ENCODE measurements around the gene EIF4E1B.

EIF4E1B gene

DNA sequence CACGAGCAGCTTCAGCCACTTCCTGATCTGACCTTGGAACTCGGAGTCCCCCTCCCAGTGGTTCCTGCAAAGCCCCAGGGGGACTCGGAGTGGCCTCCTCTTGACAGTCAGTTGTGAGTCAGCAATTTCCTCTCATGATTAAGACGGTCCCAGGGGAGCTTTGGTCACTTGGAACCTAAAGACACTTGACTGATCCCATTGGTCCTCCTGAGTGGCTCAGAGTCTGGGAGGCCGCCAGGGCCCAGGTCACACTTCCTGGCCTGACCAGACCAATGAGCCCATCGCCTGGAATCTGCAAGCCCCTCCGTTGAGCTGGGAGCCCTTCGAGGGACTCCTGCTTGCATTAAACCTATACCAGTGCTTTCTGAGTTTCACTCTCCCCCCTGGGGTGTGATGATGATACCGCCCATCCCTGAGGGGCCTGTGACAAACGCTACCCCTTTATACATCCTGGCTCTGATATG lies 45.9 kb downstream of the EIF4E1B start:
- 55% methylated on average over 10 of the region's 10 CpGs for WGBS (ENCODE audit: insufficient coverage)
- DNase-seq, result no peak
- Histone ChIP-seq H3K27ac (ENCODE audit: insufficient read depth in 1 of 2, low read depth in 1 of 2, low read length in 2 of 2, poor library complexity in 1 of 2, severe bottlenecking in 2 of 2) (no peak overlapping the region), H3K9me3 (ENCODE audit: control extremely low read depth in 1 of 5, control insufficient read depth in 4 of 5, insufficient read depth in 2 of 5, low read depth in 1 of 5, low read length in 4 of 5) (peaks cover 0 to 2% (median 0%) of the 10 kb centered on the region in 5 experiments), H3K36me3 (ENCODE audit: control insufficient read depth in 4 of 4, insufficient read depth in 4 of 4, low read length in 3 of 4) (no peaks in the 10 kb centered on the region), H3K27me3 (replicated peaks in 2 of 5; ENCODE audit: control insufficient read depth in 4 of 5, insufficient read depth in 5 of 5, low read length in 4 of 5) (peaks cover 0 to 54% (median 34%) of the 10 kb centered on the region in 5 experiments), H3K4me1 (ENCODE audit: control extremely low read depth in 1 of 4, control insufficient read depth in 4 of 4, insufficient read depth in 4 of 4, low read length in 3 of 4) (peaks cover 0 to 5% (median under 1%) of the 10 kb centered on the region in 4 experiments), H3K4me3 (ENCODE audit: control insufficient read depth in 1 of 7, extremely low read depth in 1 of 7, insufficient read depth in 4 of 7, low read depth in 2 of 7, low read length in 6 of 7) (no peak overlapping the region)
- ChIA-PET CTCF (interaction anchor here (0.6 to 0.9 kb wide), 2 partner anchors 18 to 395 kb away, joined by 3 read pairs; no protein-coding TSS in a partner anchor), POLR2A (no interaction called here)

GRCh38 chr5:176677209-176677939 lies 46.9 kb downstream of the EIF4E1B start:
- POLR2A ChIA-PET, result interaction anchor here (1.0 kb wide), 1 partner anchor 47 kb away, joined by 3 read pairs; no protein-coding TSS in a partner anchor
- peaks cover 0 to 5% (median under 1%) of the 10 kb centered on the region in 4 experiments for H3K4me1 ChIP-seq (ENCODE audit: control extremely low read depth in 1 of 4, control insufficient read depth in 4 of 4, insufficient read depth in 4 of 4, low read length in 3 of 4)
- H3K27ac ChIP-seq (ENCODE audit: insufficient read depth in 1 of 2, low read depth in 1 of 2, low read length in 2 of 2, poor library complexity in 1 of 2, severe bottlenecking in 2 of 2), result no peak overlapping the region
- no peak overlapping the region for H3K4me3 ChIP-seq (ENCODE audit: control insufficient read depth in 1 of 7, extremely low read depth in 1 of 7, insufficient read depth in 4 of 7, low read depth in 2 of 7, low read length in 6 of 7)
- H3K9me3 ChIP-seq (ENCODE audit: control extremely low read depth in 1 of 5, control insufficient read depth in 4 of 5, insufficient read depth in 2 of 5, low read depth in 1 of 5, low read length in 4 of 5), result peaks cover 0 to 2% (median 0%) of the 10 kb centered on the region in 5 experiments
- no peak for DNase-seq
- peaks cover 0 to 56% (median 40%) of the 10 kb centered on the region in 5 experiments for H3K27me3 ChIP-seq (replicated peaks in 2 of 5; ENCODE audit: control insufficient read depth in 4 of 5, insufficient read depth in 5 of 5, low read length in 4 of 5)
- H3K36me3 ChIP-seq (ENCODE audit: control insufficient read depth in 4 of 4, insufficient read depth in 4 of 4, low read length in 3 of 4), result no peaks in the 10 kb centered on the region
- WGBS (ENCODE audit: insufficient coverage), result 91% methylated on average over 9 of the region's 12 CpGs
- CTCF ChIA-PET, result interaction anchor here (1.1 to 1.3 kb wide), 3 partner anchors 9 to 17 kb away, joined by 3 to 4 read pairs (median 3); no protein-coding TSS in a partner anchor

DNA sequence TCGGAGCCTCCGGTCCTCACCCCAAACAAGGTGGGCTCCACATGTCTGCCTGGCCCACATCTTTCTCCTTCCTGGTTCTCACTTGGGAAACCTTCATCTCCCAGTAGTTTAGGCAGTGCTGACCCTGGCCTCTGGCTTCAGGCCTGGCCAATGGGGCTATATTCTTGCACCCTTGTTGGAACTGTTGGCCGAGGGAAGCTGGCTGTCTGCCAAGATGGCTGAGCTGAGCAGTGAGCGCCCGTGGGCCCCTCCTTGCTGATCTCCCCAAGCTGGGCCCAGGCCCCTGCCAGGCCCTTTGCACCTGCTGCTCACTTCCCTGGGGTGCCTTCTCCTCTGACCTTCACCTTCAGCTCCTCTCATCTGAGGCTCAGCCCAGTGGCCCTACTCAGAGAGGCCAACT lies 48.1 kb downstream of the EIF4E1B start:
- peaks cover 0 to 3% (median 0%) of the 10 kb centered on the region in 5 experiments for H3K9me3 ChIP-seq (ENCODE audit: control extremely low read depth in 1 of 5, control insufficient read depth in 4 of 5, insufficient read depth in 2 of 5, low read depth in 1 of 5, low read length in 4 of 5)
- ChIA-PET POLR2A (no interaction called here), CTCF (interaction anchor here (0.8 to 1.1 kb wide), 2 partner anchors 12 to 15 kb away, joined by 3 read pairs; no protein-coding TSS in a partner anchor)
- H3K27ac ChIP-seq (ENCODE audit: insufficient read depth in 1 of 2, low read depth in 1 of 2, low read length in 2 of 2, poor library complexity in 1 of 2, severe bottlenecking in 2 of 2), result no peak overlapping the region
- no peak for DNase-seq
- peaks cover 0 to 65% (median 42%) of the 10 kb centered on the region in 5 experiments for H3K27me3 ChIP-seq (replicated peaks in 2 of 5; ENCODE audit: control insufficient read depth in 4 of 5, insufficient read depth in 5 of 5, low read length in 4 of 5)
- H3K4me1 ChIP-seq (ENCODE audit: control extremely low read depth in 1 of 4, control insufficient read depth in 4 of 4, insufficient read depth in 4 of 4, low read length in 3 of 4), result peaks cover 0 to 5% (median under 1%) of the 10 kb centered on the region in 4 experiments
- no peak overlapping the region for H3K4me3 ChIP-seq (ENCODE audit: control insufficient read depth in 1 of 7, extremely low read depth in 1 of 7, insufficient read depth in 4 of 7, low read depth in 2 of 7, low read length in 6 of 7)
- no peaks in the 10 kb centered on the region for H3K36me3 ChIP-seq (ENCODE audit: control insufficient read depth in 4 of 4, insufficient read depth in 4 of 4, low read length in 3 of 4)
- WGBS (ENCODE audit: insufficient coverage), result 91% methylated on average over 5 of the region's 5 CpGs

DNA sequence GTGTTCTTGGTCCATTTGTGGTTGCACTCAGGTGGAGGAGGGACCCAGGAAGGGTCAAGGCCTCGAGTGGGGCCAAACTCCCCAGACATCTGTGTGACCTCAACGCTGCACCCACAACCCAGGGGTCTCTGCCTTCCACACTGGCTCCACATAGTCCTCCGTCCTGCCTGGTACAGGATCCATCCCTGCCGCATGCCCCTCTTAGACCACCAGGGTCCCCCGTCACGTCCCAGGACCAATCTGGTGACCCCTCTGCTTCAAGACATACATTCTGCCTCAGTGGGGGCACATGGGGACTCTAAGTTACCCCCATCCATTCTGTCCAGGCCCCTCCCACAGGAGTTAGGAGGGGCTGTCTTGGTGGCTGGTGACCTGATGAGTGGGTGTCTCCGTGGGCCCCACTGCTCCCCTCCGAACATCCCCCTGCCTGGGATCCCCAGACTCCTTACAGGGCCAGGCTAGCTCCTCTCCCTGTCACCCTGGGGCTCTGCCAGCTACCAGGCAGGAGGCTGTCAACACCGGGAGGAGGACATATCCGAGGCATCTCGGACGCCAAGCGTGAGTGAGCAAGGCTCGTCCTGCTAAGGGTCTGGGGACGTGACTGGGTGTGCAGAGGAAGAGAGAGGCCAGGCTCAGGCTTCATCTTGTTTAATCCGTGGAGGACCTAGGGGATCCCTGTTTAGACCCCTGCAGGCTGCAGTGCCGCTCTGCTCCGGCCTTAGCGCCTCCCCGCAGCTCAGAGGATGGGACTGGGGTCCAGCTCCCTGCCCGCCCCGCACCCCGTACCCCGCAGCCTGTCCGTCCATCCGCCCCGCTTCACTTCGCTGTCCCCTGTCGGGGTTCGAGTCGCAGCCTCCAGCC lies 49.1 kb downstream of the EIF4E1B start:
- Histone ChIP-seq H3K36me3 (ENCODE audit: control insufficient read depth in 4 of 4, insufficient read depth in 4 of 4, low read length in 3 of 4) (no peaks in the 10 kb centered on the region), H3K27ac (ENCODE audit: insufficient read depth in 1 of 2, low read depth in 1 of 2, low read length in 2 of 2, poor library complexity in 1 of 2, severe bottlenecking in 2 of 2) (no peak overlapping the region), H3K9me3 (ENCODE audit: control extremely low read depth in 1 of 5, control insufficient read depth in 4 of 5, insufficient read depth in 2 of 5, low read depth in 1 of 5, low read length in 4 of 5) (peaks cover 0 to 10% (median 4%) of the 10 kb centered on the region in 5 experiments), H3K4me3 (ENCODE audit: control insufficient read depth in 1 of 7, extremely low read depth in 1 of 7, insufficient read depth in 4 of 7, low read depth in 2 of 7, low read length in 6 of 7) (no peak overlapping the region), H3K4me1 (ENCODE audit: control extremely low read depth in 1 of 4, control insufficient read depth in 4 of 4, insufficient read depth in 4 of 4, low read length in 3 of 4) (peaks cover 0 to 5% (median under 1%) of the 10 kb centered on the region in 4 experiments), H3K27me3 (replicated peaks in 2 of 5; ENCODE audit: control insufficient read depth in 4 of 5, insufficient read depth in 5 of 5, low read length in 4 of 5) (peaks cover 0 to 72% (median 42%) of the 10 kb centered on the region in 5 experiments)
- POLR2A ChIA-PET, result interaction anchor here (0.9 kb wide), 1 partner anchor 34 kb away, joined by 3 read pairs; no protein-coding TSS in a partner anchor
- DNase-seq, result no peak
- CTCF ChIA-PET, result interaction anchor here (0.8 to 1.3 kb wide), 2 partner anchors 14 to 19 kb away, joined by 3 read pairs; no protein-coding TSS in a partner anchor
- WGBS (ENCODE audit: insufficient coverage), result 29% methylated on average over 28 of the region's 31 CpGs

DNA sequence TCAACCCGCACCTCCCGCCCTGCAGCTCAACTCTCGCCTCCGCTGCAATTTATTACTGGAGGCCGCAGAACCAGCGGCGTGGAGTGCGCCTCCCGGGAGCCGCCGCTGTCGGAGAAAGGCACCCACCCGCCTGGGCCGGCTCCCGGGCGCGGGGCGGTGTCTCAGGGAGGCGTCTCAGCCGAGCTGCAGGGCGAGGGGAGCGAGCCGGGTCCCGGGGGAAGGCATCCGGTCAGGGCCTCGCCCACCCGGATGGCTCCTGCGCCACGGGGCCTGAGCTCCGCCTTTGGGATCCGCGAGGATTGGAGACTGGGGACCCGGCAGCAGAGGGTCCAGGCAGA lies 49.7 kb downstream of the EIF4E1B start:
- Histone ChIP-seq H3K9me3 (ENCODE audit: control extremely low read depth in 1 of 5, control insufficient read depth in 4 of 5, insufficient read depth in 2 of 5, low read depth in 1 of 5, low read length in 4 of 5) (peaks cover 0 to 16% (median 8%) of the 10 kb centered on the region in 5 experiments), H3K27me3 (replicated peaks in 2 of 5; ENCODE audit: control insufficient read depth in 4 of 5, insufficient read depth in 5 of 5, low read length in 4 of 5) (peaks cover 0 to 72% (median 45%) of the 10 kb centered on the region in 5 experiments), H3K4me1 (ENCODE audit: control extremely low read depth in 1 of 4, control insufficient read depth in 4 of 4, insufficient read depth in 4 of 4, low read length in 3 of 4) (peaks cover 0 to 5% (median under 1%) of the 10 kb centered on the region in 4 experiments), H3K27ac (ENCODE audit: insufficient read depth in 1 of 2, low read depth in 1 of 2, low read length in 2 of 2, poor library complexity in 1 of 2, severe bottlenecking in 2 of 2) (no peak overlapping the region), H3K36me3 (ENCODE audit: control insufficient read depth in 4 of 4, insufficient read depth in 4 of 4, low read length in 3 of 4) (no peaks in the 10 kb centered on the region), H3K4me3 (ENCODE audit: control insufficient read depth in 1 of 7, extremely low read depth in 1 of 7, insufficient read depth in 4 of 7, low read depth in 2 of 7, low read length in 6 of 7) (no peak overlapping the region)
- DNase-seq, result no peak
- WGBS (ENCODE audit: insufficient coverage), result 5% methylated on average over 31 of the region's 33 CpGs
- POLR2A ChIA-PET, result interaction anchor here (0.9 kb wide), 1 partner anchor 34 kb away, joined by 3 read pairs; no protein-coding TSS in a partner anchor
- CTCF ChIA-PET, result interaction anchor here (1.3 kb wide), 1 partner anchor 20 kb away, joined by 3 read pairs; no protein-coding TSS in a partner anchor

GRCh38 chr5:176682016-176682531 lies 51.6 kb downstream of the EIF4E1B start:
- Histone ChIP-seq H3K4me1 (ENCODE audit: control extremely low read depth in 1 of 4, control insufficient read depth in 4 of 4, insufficient read depth in 4 of 4, low read length in 3 of 4) (peaks cover 0 to 5% (median 0%) of the 10 kb centered on the region in 4 experiments), H3K27me3 (replicated peaks in 2 of 5; ENCODE audit: control insufficient read depth in 4 of 5, insufficient read depth in 5 of 5, low read length in 4 of 5) (peaks cover 0 to 72% (median 42%) of the 10 kb centered on the region in 5 experiments), H3K36me3 (ENCODE audit: control insufficient read depth in 4 of 4, insufficient read depth in 4 of 4, low read length in 3 of 4) (no peaks in the 10 kb centered on the region), H3K9me3 (ENCODE audit: control extremely low read depth in 1 of 5, control insufficient read depth in 4 of 5, insufficient read depth in 2 of 5, low read depth in 1 of 5, low read length in 4 of 5) (peaks cover 0 to 17% (median 9%) of the 10 kb centered on the region in 5 experiments), H3K4me3 (ENCODE audit: control insufficient read depth in 1 of 7, extremely low read depth in 1 of 7, insufficient read depth in 4 of 7, low read depth in 2 of 7, low read length in 6 of 7) (no peak overlapping the region), H3K27ac (ENCODE audit: insufficient read depth in 1 of 2, low read depth in 1 of 2, low read length in 2 of 2, poor library complexity in 1 of 2, severe bottlenecking in 2 of 2) (no peak overlapping the region)
- ChIA-PET POLR2A (no interaction called here), CTCF (interaction anchor here (1.5 kb wide), 1 partner anchor 11 kb away, joined by 3 read pairs; no protein-coding TSS in a partner anchor)
- no peak for DNase-seq
- 80% methylated on average over 4 of the region's 6 CpGs for WGBS (ENCODE audit: insufficient coverage)
